Fibroblast of peridontal ligament (primary cell): ENCODE results near the gene FGF6.
"Not testable (repeated sequence)": the region's sequence is repeated elsewhere in the genome, so short reads cannot be mapped to it uniquely, and the experiment has no call there.

Experiments
- DNase-seq: peaks from one replicate; pipeline ENCODE4 v3.0.0-alpha.2; 2010; ENCODE audit errors: extremely low read depth

FGF6 gene

GRCh38 chr12:4418913-4419312 lies 26.7 kb downstream of the FGF6 start:
- no peak for DNase-seq

DNA sequence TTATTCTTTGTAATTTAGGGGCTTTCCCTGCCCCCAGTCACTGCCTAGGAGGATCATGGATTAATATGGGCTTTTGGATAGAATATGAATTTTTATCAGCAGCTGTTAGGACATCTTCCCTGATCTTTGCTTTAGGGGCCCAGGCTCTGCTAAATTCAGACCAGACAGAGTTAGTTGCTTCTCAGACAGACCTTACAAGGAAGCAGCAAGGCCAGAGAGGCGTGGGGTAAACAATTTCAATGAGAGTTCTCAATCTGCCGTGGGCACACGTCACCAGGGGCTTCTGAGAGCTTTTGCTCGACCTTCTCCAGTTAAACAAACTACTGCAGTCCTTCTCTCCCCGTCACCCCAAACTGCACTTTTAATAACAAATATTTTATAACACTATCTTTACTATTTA lies 27.7 kb downstream of the FGF6 start:
- DNase-seq: no peak

DNA sequence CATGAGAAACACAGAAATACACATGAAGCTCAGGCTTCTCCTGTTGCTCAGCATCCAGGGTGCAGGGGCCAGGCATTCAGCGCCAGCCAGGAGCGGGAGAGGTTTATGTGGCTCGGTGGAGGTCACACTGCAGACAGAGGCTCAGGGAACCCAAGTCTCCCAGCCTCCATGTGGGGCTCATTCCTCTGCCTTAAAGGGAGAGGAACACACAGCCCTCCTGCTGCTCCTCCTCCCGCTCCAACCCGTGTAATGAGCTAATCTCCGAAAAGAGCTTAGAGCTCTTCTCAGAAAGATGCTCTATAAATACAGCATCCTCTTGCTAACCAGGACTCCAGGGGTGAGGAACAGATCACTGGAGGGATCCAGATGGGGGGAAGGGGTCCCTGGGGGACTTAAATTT lies 28.2 kb downstream of the FGF6 start:
- no peak for DNase-seq

GRCh38 chr12:4416276-4416675 lies 29.3 kb downstream of the FGF6 start:
- DNase-seq: no peak

GRCh38 chr12:4412465-4412864 lies 33.1 kb downstream of the FGF6 start:
- DNase-seq: no peak

DNA sequence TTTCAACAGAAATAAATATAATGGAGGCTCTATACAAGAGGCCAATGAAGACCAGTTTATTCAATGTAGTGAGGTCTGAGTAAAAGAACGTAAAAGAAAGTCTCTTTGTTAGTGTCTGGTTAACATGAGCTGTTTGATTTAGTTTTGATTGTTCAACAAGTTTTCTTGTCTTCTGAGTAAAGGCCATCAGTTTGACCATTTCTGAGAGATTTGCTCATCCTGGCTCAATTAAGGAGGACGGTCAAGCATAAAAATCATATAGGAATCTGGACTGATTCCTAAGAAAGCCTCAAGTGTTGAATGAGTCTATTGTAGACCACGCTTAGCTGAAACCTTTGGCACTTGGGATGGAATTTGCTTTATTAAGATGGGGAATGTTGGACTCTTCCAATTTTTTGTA lies 33.6 kb downstream of the FGF6 start:
- no peak for DNase-seq

- no peak for DNase-seq
Measured at GRCh38 chr12:4407136-4407535, 38.5 kb downstream of the FGF6 start.

DNA sequence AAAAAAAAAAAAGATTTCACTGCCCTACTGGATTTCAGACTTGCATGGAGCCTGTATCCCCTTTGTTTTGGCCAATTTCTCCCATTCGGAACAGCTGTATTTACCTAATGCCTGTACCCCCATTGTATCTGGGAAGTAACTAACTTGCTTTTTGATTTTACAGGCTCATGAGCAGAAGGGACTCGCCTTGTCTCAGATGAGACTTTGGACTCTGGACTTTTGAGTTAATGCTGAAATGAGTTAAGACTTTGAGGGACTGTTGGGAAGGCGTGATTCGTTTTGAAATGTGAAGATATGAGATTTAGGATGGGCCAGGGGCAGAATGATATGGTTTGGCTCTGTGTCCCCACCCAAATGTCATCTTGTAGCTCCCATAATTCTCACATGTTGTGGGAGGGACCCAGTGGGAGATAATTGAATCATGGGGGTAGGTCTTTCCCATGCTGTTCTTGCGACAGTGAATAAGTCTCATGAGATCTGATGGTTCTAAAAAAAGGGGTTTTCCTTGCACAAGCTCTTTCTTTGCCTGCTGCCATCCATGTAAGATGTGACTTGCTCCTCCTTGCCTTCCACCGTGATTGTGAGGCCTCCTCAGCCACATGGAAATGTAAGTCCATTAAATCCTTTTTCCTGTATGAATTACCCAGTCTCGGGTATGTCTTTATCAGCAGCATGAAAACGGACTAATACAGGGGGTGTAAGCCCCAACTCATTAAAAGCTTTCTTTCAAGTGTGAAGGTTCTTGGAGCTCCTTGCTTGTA lies 40.6 kb downstream of the FGF6 start:
- DNase-seq: not testable (repeated sequence)

- DNase-seq: no peak
Measured at GRCh38 chr12:4402996-4403395, 42.6 kb downstream of the FGF6 start.

GRCh38 chr12:4401117-4401516 lies 44.5 kb downstream of the FGF6 start:
- no peak for DNase-seq

DNA sequence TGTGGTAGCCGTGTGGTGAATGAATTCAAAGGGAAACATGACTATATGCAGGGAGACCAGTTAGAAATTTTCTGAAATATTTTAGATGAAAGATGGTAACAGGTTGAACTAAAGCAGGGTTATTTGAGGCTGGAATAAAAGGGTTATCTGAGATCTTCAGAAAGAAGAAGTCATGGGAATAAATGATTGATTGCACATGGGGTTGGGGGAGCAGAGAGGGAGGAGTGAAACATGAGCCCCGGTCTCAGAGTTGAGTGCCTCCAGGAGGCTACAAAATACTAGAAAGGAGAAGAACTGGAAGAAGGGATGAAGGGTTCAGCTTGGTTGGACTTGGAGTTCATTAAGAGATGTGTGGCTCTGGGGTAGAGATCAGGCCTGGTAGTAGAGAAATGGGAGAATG lies 49.8 kb downstream of the FGF6 start:
- no peak for DNase-seq

- DNase-seq: no peak
Measured at GRCh38 chr12:4393211-4393610, 52.4 kb downstream of the FGF6 start.

DNA sequence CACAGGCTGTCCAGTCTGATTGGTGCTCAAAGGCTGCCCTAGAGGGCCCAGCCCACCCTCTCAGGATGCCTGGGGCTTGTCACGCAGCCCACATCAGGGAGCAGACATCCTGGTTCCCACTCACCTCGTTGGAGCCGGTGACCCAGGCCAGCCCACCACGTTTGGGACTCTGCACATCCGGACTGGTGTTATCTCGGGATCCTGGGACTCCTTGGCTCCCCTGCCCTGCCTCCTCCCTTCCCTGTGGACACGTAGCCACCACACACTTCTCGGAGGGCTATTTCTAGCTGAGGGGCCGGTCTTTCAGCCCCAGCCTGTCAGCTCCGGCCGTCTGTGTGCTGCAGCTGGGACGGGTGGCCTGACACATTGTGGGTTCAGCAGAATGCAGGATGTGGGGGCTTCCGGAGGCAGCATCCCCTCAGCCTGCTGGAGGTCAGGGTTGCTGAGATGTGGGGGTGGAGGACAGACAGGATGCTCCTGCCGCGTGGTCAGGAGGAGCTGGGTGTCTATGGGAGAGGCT lies 53.3 kb downstream of the FGF6 start:
- DNase-seq: no peak

DNA sequence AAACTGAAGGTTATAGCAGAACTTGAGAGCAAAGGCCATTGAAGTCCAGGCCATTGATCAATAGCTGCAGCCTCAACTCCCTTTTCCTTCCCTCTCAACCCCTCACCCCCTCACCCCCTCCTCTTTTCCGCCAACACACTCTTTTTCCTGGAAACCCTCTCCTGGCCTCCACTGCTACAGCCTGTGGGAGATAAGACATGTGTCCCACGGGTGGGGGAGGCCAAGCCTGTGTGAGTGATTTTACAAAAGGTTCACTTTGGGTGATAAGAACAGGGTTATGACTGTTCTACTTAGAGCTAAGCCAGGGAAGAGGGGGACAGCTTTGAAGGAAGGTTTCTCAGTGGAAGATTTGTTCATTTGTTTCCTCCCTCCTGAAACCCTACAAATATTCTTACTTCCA lies 57.0 kb downstream of the FGF6 start:
- DNase-seq: no peak

GRCh38 chr12:4388032-4388431 lies 57.6 kb downstream of the FGF6 start:
- no peak for DNase-seq

GRCh38 chr12:4387607-4388006 lies 58.0 kb downstream of the FGF6 start:
- DNase-seq: no peak

DNA sequence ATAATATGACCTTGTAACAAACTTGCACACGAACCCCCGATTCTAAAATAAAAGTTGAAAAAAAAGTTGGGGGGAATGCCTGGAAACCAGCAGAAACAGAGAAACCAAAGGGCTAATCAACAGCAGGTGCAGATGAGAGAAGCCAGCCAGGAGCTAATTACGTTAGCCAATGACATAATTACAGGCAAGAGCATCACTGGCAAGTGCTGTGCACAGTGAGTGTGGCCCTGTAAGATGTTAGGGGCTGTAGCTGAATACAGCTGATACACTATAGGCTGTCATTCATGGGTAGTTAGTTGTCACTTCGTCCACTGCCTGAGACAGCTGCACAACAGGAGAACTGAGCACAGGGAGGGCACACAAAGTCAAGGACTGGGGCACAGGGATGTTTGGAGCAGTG lies 58.8 kb downstream of the FGF6 start:
- DNase-seq: no peak
